ENCODE measurements around the gene C1QTNF6. TPM values are rescaled to one million over a fixed set of nuclear protein-coding genes. Genes with fewer than 3 reads are reported as not detected.

The C1QTNF6 gene
- total RNA-seq, 1 experiment from 2014 or later, result 6.3 TPM

- Histone ChIP-seq H3K27me3 (replicated peaks; ENCODE audit: insufficient read depth, low read depth, low read length, poor library complexity) (no peaks in the 10 kb centered on the region), H3K27ac (ENCODE audit: low read depth, low read length, poor library complexity, severe bottlenecking) (no peak overlapping the region), H3K4me3 (ENCODE audit: low read depth, low read length, poor library complexity, severe bottlenecking) (no peak overlapping the region), H3K9me3 (ENCODE audit: low read depth, low read length, poor library complexity, severe bottlenecking) (no peaks in the 10 kb centered on the region), H3K36me3 (ENCODE audit: insufficient read depth, low read length, poor library complexity, severe bottlenecking) (no peaks in the 10 kb centered on the region), H3K4me1 (ENCODE audit: insufficient read depth, low read length, poor library complexity, severe bottlenecking) (peaks cover 15% of the 10 kb centered on the region)
- ChIA-PET POLR2A (ENCODE audit: low non-redundant PET) (no interaction called here), CTCF (no interaction called here)
- no TSS peak for BruUV-seq (replicated peaks)
- DNase-seq (ENCODE audit: low spot score), result no peak
- intact Hi-C loops (cut with micrococcal nuclease; ENCODE audit: unreplicated experiment), result no loop called here
- no peak for TF ChIP-seq CTCF (conservative IDR thresholded peaks at IDR 0.05; ENCODE audit: low read depth, low read length)
- TF ChIP-seq EZH2 (IDR thresholded peaks at IDR 0.05; ENCODE audit: borderline replicate concordance, low read depth, low read length, poor library complexity, severe bottlenecking), result no peak
Observed at GRCh38 chr22:37226514-37226913, 38.5 kb upstream of the C1QTNF6 start.

- ChIA-PET CTCF (interaction anchor here (0.6 kb wide), 1 partner anchor 34 kb away, joined by 3 read pairs; no protein-coding TSS in a partner anchor), POLR2A (ENCODE audit: low non-redundant PET) (no interaction called here)
- H3K36me3 ChIP-seq (ENCODE audit: insufficient read depth, low read length, poor library complexity, severe bottlenecking), result no peaks in the 10 kb centered on the region
- TF ChIP-seq CTCF (conservative IDR thresholded peaks at IDR 0.05; ENCODE audit: low read depth, low read length), result no peak
- TF ChIP-seq EZH2 (IDR thresholded peaks at IDR 0.05; ENCODE audit: borderline replicate concordance, low read depth, low read length, poor library complexity, severe bottlenecking), result no peak
- intact Hi-C loops (cut with micrococcal nuclease; ENCODE audit: unreplicated experiment), result no loop called here
- H3K4me1 ChIP-seq (ENCODE audit: insufficient read depth, low read length, poor library complexity, severe bottlenecking), result peaks cover 15% of the 10 kb centered on the region
- DNase-seq (ENCODE audit: low spot score), result no peak
- no TSS peak for BruUV-seq (replicated peaks)
- H3K9me3 ChIP-seq (ENCODE audit: low read depth, low read length, poor library complexity, severe bottlenecking), result no peaks in the 10 kb centered on the region
- H3K4me3 ChIP-seq (ENCODE audit: low read depth, low read length, poor library complexity, severe bottlenecking), result no peak overlapping the region
- H3K27ac ChIP-seq (ENCODE audit: low read depth, low read length, poor library complexity, severe bottlenecking), result no peak overlapping the region
- H3K27me3 ChIP-seq (replicated peaks; ENCODE audit: insufficient read depth, low read depth, low read length, poor library complexity), result no peaks in the 10 kb centered on the region
Observed at GRCh38 chr22:37226087-37226486, 38.0 kb upstream of the C1QTNF6 start.

- Histone ChIP-seq H3K27ac (ENCODE audit: low read depth, low read length, poor library complexity, severe bottlenecking) (no peak overlapping the region), H3K4me3 (ENCODE audit: low read depth, low read length, poor library complexity, severe bottlenecking) (no peak overlapping the region), H3K4me1 (ENCODE audit: insufficient read depth, low read length, poor library complexity, severe bottlenecking) (peaks cover 15% of the 10 kb centered on the region), H3K27me3 (replicated peaks; ENCODE audit: insufficient read depth, low read depth, low read length, poor library complexity) (no peaks in the 10 kb centered on the region), H3K36me3 (ENCODE audit: insufficient read depth, low read length, poor library complexity, severe bottlenecking) (no peaks in the 10 kb centered on the region), H3K9me3 (ENCODE audit: low read depth, low read length, poor library complexity, severe bottlenecking) (no peaks in the 10 kb centered on the region)
- POLR2A ChIA-PET (ENCODE audit: low non-redundant PET), result no interaction called here
- no TSS peak for BruUV-seq (replicated peaks)
- CTCF ChIA-PET, result interaction anchor here (0.6 kb wide), 1 partner anchor 35 kb away, joined by 3 read pairs; no protein-coding TSS in a partner anchor
- TF ChIP-seq CTCF (conservative IDR thresholded peaks at IDR 0.05; ENCODE audit: low read depth, low read length) (0 out of 2 replicates have a peak, but pooled peaks have one; percentile 16), EZH2 (IDR thresholded peaks at IDR 0.05; ENCODE audit: borderline replicate concordance, low read depth, low read length, poor library complexity, severe bottlenecking) (no peak)
- DNase-seq (ENCODE audit: low spot score), result peak; percentile 21
- intact Hi-C loops (cut with micrococcal nuclease; ENCODE audit: unreplicated experiment), result no loop called here
Observed at GRCh38 chr22:37225481-37225880, 37.4 kb upstream of the C1QTNF6 start.

All from A673 (cell line).